GM23248 (cell line): ENCODE measurements around the gene CHST3.

Experiments used
- EZH2 ChIP-seq: fragments of 200-600 bp; sonication (generic); IDR thresholded peaks from 2 replicates; pipeline ENCODE4 v1.6.1; 2018; ENCODE audit warnings: antibody characterized with exemption, mild to moderate bottlenecking; ENCODE audit not compliant: insufficient read depth, poor library complexity, severe bottlenecking
- EZH2phosphoT487 ChIP-seq: fragments of 200-600 bp; sonication (generic); IDR thresholded peaks from 2 replicates; pipeline ENCODE4 v1.6.1; 2018; ENCODE audit warnings: antibody characterized with exemption, moderate library complexity, mild to moderate bottlenecking, low read depth; ENCODE audit not compliant: insufficient read depth

DNA sequence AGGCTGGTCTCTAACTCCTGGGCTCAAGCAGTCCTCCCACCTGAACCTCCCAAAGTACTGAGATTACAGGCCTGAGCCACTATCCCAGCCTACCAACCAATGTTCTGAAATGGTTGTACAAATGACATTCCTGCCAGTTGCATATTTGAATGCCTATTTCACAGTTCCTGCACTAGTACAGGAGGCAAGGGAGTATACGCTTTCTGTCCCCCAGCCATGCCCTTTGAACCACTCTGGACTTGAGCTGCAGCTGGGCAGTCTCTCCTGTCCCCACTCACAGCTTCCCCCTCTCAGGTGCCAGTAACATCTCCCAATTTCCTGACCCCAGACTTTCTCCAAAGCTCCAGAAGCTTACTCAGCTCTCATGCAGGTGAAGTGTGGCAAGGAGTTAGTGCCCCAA is 65.2 kb downstream of the CHST3 start:
- TF ChIP-seq EZH2phosphoT487 (no peak), EZH2 (no peak)
